ACHN (cell line): ENCODE data around the gene IFNLR1.

Experiments used
- DNase-seq: peaks from one replicate; pipeline ENCODE4 v3.0.0-alpha.2; 2015
- in situ Hi-C: cut with HindIII; loops from 2 replicates; pipeline ENCODE4 v1.10.0; 2017; ENCODE audit warnings: low sequenced_read_pairs, low pct_ligation_motif_present, low pct_unique_long_range_greater_than_20kb

The IFNLR1 gene

DNA sequence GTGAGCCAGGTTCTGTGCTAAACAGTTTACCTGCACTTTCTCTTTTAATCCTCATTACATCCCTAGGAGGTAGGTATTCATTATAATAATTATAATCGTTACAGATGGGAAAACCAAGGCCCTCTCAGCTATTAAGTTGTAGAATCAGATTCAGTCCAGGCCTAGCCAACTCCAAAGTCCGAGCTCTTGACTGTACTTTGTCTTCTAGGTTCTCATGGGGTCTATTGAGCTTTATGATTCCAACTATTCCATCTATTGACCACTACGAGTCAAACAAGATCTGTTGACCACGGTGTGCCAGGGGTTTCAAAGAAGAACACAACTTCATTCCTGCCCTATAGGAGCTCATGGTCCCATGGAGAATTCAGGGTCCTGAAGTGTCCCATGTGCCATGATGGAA lies 2.0 kb downstream of the IFNLR1 start:
- in situ Hi-C loops, result no loop called here
- DNase-seq, result no peak

DNA sequence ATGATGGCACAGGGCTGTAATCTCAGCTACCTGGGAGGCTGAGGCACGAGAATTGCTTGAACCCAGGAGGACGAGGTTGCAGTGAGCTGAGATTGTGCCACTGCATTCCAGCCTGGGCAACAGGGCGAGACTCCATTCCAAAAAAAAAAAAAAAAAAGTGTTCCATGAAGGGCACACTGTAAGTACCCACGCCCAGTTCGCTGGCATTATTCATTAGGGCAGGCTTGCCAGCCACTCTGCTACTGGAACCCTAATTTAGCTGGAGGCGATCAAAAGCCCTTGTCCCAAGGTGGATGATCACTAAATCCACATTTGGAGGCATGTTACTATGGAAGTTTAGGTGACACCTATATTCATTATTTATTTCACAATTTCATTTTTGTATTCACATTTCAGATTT lies 5.0 kb downstream of the IFNLR1 start:
- in situ Hi-C loops, result no loop called here
- no peak for DNase-seq

DNA sequence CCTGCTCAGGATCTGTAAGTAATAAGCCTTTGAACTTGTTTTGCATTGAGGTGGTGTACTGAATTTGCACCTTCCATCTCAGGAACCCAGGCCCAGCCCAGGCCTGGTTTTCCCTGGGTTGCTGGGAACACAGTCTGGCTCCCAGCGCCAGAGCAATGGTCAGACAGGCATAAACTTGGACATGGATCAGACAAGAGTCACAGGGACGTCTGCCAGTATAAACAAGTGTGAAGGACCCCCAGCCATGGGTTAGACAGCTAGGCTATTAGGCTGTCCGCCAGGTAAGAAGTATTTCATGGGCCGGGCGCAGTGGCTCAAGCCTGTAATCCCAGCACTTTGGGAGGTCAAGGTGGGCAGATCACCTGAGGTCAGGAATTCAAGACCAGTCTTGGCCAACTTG lies 5.5 kb downstream of the IFNLR1 start:
- no peak for DNase-seq
- in situ Hi-C loops, result no loop called here

DNA sequence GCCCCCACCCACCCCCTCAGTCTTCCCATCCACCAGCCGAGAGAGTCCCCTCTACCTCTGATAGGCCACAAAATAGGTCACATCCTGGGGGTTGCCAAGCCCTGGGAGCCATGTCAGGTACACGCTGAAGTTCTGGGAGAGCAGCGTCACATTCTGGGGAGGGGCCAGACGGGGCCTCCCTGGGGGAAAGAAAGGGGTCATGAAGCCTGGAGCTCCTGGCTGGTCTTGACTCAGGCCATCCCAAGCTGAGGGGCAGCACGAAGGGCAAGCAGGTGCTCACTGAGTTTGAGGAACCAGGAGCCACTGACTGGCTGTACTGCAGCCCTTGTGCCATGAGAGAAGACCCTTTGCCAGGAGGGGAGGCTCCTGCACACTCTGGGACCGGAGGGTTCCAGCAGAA lies 6.4 kb downstream of the IFNLR1 start:
- in situ Hi-C loops, result no loop called here
- no peak for DNase-seq

DNA sequence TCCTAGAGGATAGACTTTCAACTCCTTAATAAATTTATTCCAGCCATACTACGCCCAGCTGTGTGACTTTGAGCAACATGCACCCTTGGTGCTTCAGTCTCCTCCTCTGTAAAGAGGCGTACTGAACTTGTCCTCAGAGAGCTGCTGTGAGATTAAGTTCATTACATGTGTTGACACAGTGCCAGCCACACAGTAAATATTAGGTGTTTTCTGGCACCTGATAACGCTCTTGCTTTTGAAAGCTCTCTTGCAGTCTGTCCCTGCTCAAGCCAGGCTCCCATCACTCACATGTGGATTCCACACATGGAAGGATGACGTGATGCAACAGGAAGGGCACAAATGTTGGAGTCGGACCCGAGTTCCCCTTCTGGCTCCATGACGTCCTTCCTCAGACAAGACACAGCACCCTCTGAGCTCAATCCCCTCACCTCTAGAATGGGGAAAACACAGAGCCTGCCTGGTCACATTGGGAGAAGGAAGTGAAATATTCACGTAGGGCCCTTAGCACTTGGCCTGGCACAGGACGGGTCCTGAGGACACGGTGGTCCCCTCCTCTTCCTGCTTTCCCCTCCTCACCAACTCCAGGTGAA lies 7.7 kb downstream of the IFNLR1 start:
- in situ Hi-C loops, result no loop called here

DNA sequence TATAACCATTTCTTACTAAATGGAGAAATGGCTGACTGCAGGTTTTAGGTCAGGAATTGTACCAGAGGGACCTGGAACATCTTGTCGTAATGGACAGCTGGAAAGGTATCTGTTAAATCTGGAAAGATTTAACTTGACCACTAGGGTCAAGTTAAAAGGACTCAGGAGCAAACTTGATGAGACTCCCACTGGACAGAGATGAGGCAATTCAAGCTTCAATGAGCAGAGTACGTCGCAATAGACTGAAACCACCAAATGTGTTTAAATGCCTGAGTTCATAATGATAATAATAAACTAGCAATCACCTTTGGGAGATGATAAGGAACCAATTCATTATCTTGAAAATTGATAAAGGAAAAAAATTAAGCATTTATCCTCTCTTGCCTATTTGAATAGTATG lies 8.7 kb downstream of the IFNLR1 start:
- in situ Hi-C loops, result no loop called here
- DNase-seq, result no peak

More for the DNA sequence above, 7.7 kb downstream of the IFNLR1 start:
- no peak for DNase-seq

DNA sequence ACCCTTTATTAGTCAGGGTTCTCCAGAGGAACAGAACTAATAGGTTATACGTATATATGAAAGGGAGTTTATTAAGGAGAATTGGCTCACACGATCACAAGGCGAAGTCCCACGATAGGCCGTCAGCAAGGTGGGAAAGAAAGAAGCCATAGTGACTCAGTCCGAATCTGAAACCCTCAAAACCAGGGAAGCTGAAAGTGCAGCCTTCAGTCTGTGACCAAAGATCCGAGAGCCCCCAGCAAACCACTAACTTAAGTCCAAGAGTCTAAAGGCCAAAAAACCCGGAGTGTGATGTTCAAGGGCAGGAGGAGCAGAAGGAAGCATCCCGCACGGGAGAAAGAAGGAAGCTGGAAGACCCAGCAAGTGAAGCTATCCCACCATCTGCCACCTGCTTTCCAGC lies 9.9 kb downstream of the IFNLR1 start:
- no peak for DNase-seq
- in situ Hi-C loops, result no loop called here

DNA sequence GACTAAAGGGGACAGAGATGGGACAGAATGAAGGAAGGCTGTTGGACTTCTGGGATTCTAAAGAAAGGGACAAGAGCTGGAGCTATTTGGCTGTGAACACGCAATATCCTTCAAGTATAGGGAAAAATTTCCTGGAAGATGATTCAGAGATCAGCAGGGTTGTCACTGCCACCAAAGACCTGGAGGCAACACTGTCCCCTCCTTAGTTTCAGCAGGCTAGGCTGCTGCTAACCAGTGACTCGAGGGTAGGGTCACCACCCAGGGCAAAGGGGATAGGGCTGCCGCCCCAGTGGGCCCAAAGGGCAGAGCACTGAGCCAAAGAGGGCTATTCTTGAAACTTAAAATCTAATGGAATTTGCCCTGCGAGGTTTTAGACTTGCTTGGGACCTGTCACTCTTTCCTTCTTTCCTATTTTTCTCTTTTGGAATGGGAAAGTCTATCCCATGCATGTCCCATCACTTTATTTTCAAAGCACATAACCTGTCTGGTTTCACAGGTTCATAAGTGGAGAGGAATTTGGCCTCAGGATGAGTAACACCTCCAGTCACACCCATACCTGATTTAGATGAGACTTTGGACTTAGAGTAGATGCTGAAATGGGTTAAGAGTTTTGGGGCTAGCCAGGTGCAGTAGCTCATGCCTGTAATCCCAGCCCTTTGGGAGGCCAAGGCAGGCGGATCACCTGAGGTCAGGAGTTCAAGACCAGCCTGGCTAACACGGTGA lies 11.9 kb downstream of the IFNLR1 start:
- in situ Hi-C loops, result no loop called here
- DNase-seq, result no peak

DNA sequence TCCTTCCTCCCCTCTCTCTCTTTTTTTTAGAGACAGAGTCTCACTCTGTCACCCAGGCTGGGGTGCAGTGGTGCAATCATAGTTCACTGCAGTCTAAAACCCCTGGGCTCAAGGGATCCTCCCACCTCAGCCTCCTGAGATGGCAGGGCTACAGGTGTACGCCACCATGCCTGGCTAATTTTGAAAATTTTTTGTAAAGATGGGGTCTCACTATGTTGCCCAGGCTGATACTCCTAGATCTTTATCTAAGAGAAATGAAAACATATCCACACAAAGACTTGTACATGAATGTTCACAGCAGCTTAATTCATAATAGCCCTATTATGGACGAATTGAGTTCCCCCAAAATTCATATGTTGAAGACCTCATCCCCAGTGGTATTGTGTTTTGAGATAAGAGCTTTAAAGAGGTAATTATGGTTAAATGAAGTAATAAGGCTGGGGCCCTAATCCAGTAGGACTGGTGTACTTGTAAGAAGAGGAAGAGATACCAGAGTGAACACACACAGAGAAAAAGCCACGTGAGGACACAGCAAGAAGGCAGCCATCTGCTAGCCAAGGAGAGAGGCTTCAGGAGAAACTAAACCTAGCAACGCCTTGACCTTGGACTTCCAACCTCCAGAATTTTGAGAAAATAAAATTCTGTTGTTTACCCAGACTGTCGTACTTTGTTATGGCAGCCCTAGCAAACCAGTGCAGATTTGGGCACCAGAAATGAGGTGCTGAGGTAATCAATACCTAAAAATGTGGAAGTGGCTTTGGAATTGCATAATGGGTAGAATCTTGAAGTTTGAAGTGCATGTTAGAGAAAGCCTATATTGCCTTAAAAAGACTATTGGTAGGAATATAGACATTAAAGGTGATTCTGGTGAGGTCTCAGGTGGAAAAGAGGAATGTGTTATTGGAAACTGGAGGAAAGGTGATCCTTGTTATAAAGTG lies 13.2 kb downstream of the IFNLR1 start:
- in situ Hi-C loops, result no loop called here
- DNase-seq, result no peak

DNA sequence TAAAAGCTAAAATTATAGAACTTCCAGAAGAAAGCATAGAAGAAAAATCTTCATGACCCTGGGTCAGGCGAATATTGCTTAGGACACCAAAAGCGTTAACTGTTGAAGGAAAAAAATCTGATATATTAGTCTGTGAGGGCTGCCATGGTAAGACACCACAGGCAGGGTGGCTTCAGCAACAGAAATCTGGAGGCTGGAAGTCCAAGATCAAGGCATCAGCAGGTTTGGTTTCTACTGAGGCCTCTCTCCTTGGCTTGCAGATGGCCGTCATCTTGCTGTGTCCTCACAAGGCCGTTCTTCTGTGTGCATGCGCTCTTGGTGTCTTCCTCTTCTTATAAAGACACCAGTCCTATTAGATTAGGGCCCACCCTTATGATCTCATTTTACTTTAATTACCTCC lies 14.5 kb downstream of the IFNLR1 start:
- in situ Hi-C loops, result no loop called here
- no peak for DNase-seq

DNA sequence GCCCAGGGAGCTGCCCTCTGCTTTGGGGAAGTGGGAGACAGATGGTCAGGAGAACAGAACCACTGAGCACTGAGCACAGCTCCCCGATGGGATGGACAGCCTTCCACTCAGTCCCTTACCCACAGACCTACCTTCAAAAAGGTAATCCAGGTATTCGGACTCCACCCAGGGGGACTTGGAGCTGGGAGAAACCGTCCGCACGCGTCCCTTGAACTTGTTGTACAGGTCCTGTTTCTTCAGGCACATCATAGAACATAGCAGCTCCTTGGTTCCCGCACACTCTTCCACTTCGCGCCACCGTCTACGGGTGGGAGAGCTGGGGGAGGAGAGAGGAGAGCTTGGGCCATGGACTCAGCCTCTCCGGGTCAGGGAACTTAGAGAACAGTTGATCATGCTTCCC lies 17.8 kb downstream of the IFNLR1 start:
- in situ Hi-C loops, result no loop called here
- DNase-seq, result no peak

DNA sequence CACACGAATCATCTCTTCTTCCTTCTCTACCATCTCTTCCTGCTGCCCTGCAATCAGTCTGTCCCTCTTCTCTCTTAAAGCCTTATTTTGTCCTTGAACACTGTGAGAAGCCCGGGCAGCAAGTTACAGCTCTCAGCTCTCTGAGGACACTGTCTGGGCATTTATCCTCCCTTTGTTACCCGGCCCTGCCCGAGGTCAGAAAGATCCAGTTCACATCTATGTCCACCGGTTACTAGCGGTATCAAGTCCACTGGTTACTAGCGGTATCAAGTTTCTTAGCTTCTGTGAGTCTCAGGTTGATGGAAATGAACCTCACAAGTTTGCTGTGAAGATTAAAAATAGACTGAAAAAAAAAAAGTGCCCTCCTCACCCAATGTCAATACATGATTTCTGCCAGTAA lies 18.8 kb downstream of the IFNLR1 start:
- DNase-seq, result no peak
- in situ Hi-C loops, result no loop called here

DNA sequence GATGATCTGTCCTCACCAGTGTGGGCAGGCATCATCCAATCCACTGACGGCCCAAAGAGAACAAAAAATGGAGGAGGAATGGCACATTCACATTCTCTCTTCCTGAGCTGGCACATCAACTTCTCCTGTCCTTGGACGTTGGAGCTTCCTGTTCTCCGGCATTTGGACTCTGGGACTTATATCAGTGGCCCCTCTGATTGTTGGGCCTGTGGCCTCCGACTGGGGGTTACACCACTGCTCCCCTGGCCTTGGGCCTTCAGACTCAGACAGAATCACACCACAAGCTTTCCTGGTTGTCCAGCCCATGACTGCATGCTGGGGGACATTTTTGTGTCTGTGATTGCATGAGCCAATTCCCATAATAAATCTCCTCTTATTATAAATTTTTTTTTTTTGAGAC lies 20.1 kb downstream of the IFNLR1 start:
- in situ Hi-C loops, result no loop called here
- DNase-seq, result no peak

DNA sequence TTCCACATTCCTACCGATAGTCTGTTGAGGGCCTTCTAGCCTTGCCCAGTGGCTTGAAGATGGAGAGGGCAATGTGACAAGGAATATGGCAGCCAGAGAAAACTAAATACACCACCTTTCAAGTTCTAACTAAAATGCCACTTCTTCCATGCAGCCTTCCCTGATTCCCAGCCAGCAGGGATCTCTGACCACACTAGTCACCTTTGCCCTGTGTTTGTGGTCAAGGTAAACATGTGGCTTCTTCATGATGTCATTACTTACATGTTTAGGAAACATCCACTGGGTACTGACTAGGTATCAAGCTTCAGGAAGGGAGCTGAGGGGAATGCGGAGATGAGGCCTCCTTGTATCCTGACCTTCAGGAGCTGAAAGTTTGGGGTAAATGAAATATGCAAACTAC lies 21.6 kb downstream of the IFNLR1 start:
- DNase-seq, result no peak
- in situ Hi-C loops, result no loop called here

DNA sequence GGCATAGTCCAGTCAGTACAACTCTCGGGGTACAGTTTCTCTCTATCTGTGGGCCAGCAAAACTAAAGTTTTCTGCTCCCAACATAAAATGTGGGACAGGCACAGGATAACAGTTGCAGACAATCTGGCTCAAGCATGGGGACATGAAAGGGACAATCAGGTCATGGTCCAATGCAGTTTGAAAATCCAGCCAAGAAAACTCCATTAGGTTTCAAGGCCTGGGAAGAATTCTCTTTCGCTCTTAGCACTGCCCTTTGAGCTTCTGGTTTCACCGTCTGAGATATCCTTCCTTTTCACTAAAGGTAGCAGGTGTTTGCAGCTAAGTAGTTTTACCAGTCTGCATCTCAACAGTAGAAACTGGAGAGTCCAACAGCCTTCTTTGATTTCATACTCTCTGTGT lies 23.1 kb downstream of the IFNLR1 start:
- DNase-seq, result no peak
- in situ Hi-C loops, result no loop called here

DNA sequence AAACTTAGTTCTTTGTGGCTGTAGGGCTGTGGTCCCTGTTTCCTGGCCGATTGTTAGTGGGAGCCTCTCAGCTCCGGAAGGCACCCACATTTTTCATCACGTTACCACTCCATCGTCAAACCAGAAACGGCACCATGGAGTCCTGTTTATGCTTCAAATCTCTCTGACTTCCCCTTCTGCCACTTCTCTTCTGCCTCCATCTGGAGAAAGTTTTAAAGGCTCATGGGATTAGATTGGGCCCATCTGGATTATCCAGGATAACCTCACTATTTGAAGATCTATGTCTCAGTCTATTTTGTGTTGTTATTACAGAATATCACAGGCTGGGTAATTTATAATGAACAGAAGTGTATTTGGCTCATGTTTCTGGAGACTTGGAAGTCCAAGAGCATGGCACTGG lies 24.9 kb downstream of the IFNLR1 start:
- in situ Hi-C loops, result no loop called here
- DNase-seq, result no peak

DNA sequence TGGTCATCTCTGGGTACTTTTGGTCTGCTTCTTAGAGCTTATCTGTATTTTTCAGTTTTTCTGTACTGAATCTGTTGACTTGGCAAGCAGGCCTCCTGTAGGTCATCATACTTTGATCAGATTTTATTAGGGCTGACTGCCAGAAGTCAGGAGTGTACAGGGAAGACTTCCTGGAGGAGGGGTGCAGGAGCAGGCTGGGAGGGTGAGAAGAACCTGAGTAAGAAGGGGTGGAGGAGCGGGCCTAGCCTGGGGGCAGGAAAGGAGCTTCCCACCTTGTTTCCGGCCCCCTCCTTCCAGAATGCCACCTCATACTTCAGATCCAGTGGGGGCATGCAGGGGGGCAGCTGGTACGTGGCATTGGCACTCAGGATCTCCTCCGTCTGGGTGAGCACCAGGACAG lies 25.8 kb downstream of the IFNLR1 start:
- DNase-seq, result no peak
- in situ Hi-C loops, result no loop called here

DNA sequence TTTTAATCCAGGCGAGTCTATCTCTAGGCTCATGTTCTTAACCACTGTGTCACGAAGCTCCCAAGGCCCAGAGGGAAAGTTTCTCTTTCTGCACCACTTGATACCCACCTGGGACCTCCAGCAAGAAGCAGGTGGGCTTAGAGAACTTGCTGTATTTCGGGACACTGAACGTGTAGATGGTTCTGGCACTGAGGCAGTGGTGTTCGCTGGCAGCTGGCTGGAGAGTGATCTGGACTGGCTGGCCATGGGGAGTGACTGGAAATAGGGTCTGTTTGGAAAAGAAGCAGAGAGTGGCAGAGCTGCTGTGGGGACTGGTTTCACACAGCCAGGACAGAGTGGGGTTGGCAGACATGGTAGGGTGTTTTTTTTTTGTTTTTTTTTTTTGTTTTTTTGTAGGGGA lies 27.7 kb downstream of the IFNLR1 start:
- DNase-seq, result no peak
- in situ Hi-C loops, result no loop called here

DNA sequence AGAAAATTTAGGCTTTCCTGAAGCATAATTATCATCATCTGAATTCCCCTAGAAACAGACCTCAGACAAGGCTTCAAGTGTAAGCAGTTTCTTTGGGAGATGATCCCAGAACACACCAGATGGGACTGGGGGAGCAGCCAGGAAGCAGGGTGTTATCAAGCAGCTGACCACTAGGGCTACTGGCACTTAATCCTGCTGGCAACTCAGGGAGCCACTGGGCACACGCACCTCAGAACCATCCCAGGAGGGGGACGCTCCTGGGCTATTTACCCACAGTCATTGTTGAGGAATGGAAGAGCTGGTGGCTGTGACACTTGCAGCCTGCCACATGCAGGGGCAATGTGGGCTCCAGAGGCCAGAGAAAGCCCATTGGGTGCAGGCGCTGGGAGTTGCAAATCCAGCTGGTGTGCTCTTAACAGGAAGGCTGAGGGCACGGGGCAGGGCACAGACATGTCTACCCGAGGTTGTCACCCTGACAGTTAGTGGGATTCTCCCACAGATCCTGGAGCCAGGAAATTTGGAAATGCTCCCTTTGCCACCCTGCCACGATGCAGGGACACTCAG lies 29.1 kb downstream of the IFNLR1 start:
- in situ Hi-C loops, result no loop called here
- peak; percentile 10 for DNase-seq
